Spleen (tissue), 11 donors: ENCODE results near the gene TCF7L2. TPM values are rescaled to one million over a fixed set of nuclear protein-coding genes. Genes with fewer than 3 reads are reported as not detected.

Source experiments
- DNase-seq: peaks from one replicate; pipeline ENCODE4 v3.0.0-alpha.2; 2020
- H3K27ac ChIP-seq, 8 donors: fragments of 200-600 bp; sonication (generic) in 7 of 8; 1 replicate in 4 of 8; 2 replicates in 4 of 8; pipeline versions ENCODE4 v1.5.0 to v1.8.0; 2016 to 2021; ENCODE audit warnings: inconsistent platforms in 4 of 8, mild to moderate bottlenecking in 4 of 8, moderate library complexity in 1 of 8
- H3K27me3 ChIP-seq, 7 donors: fragments of 200-600 bp; sonication (generic) in 6 of 7; replicated peaks in 1 of 7; 1 replicate in 4 of 7; 2 replicates in 3 of 7; pipeline versions ENCODE4 v1.5.0 to v1.8.0; 2016 to 2021; ENCODE audit warnings: inconsistent platforms in 3 of 7, mild to moderate bottlenecking in 1 of 7
- H3K36me3 ChIP-seq, 6 donors: fragments of 200-600 bp; sonication (generic) in 5 of 6; 1 replicate in 4 of 6; 2 replicates in 2 of 6; pipeline versions ENCODE4 v1.5.0 to v1.8.0; 2016 to 2021; ENCODE audit warnings: inconsistent platforms in 2 of 6
- H3K4me1 ChIP-seq, 6 donors: fragments of 200-600 bp; sonication (generic) in 5 of 6; 1 replicate in 3 of 6; 2 replicates in 3 of 6; pipeline versions ENCODE4 v1.5.0 to v1.8.0; 2016 to 2021; ENCODE audit warnings: inconsistent platforms in 3 of 6
- H3K4me3 ChIP-seq, 8 donors: fragments of 200-600 bp; sonication (generic) in 7 of 8; 1 replicate in 4 of 8; 2 replicates in 4 of 8; pipeline versions ENCODE4 v1.5.0 to v1.8.0; 2016 to 2021; ENCODE audit warnings: inconsistent platforms in 4 of 8, mild to moderate bottlenecking in 4 of 8, moderate library complexity in 2 of 8
- H3K9me3 ChIP-seq, 8 donors: fragments of 200-600 bp; sonication (generic) in 7 of 8; 1 replicate in 4 of 8; 2 replicates in 4 of 8; pipeline versions ENCODE4 v1.5.0 to v1.8.0; 2016 to 2021; ENCODE audit warnings: inconsistent platforms in 4 of 8
- POLR2A ChIP-seq, 3 donors: fragments of 450-650 bp; IDR thresholded peaks; one replicate each; pipeline ENCODE4 v1.5.1; 2017; ENCODE audit warnings: antibody characterized with exemption in 3 of 3, mild to moderate bottlenecking in 1 of 3
- POLR2AphosphoS5 ChIP-seq, 3 donors: sonication (generic); formaldehyde crosslinking; IDR thresholded peaks; one replicate each; pipeline ENCODE4 v1.5.1; 2017; ENCODE audit warnings: antibody characterized with exemption in 3 of 3
- WGBS, 5 donors: extraction: QIAGEN DNeasy Blood & Tissue Kit in 3 of 5; methylation state at CpG; one replicate each; pipeline versions ENCODE4 v1.1.5 to v1.1.7; 2013 to 2018; 5-methylcytosine and 5-hydroxymethylcytosine counted together
- intact Hi-C: fragments of 100-400 bp; cut with DNase I; formaldehyde crosslinking; loops from one replicate; pipeline ENCODE4 v1.15.0; 2023; ENCODE audit warnings: low total_unique reads
- polyA plus RNA-seq, 3 donors: library from polyadenylated mRNA; stranded (reverse); fragments of 200-250 nt; gene quantifications; one replicate each; pipeline ENCODE4 v1.2.1, GENCODE V29; 2013
- total RNA-seq, 7 donors: library from RNA; depleted of rRNA in 3 of 7; stranded (reverse); fragments of >200 nt in 3 of 7; fragmentation: NEBNext Ultra II Directional in 4 of 7; extraction: Animal tissue kit (Norgen Biotek cat#: 25700) in 4 of 7; gene quantifications; one replicate each; pipeline versions ENCODE4 v1.1.0 to v1.2.1, GENCODE V29; 2016 to 2021
- TF ChIP-seq, protein P1 (sequence below), 11 experiments: fragments of 200-600 bp in 7 of 11; fragments of 450-650 bp in 4 of 11; sonication (generic) in 4 of 11; IDR thresholded peaks in 8 of 11; conservative IDR thresholded peaks in 3 of 11; 1 replicate in 7 of 11; 2 replicates in 4 of 11; pipeline versions ENCODE4 v1.4.0 to v1.8.0; 2016 to 2021; ENCODE audit warnings: antibody characterized with exemption in 11 of 11, inconsistent platforms in 4 of 11, mild to moderate bottlenecking in 1 of 11
- donor health status: healthy with polysubstance abuse.
- donor health status: DM: no; HTN: no; CAD: no; lungs with moderate emphysema.
- donor health status: DM: no; HTN: no; CAD: no.
- donor health status: Bipolar disorder and iron deficiency.
- donor health status: healthy.
- donor health status: DM: no; HTN: no; CAD: no.
- donor health status: DM: yes; HTN: yes; CAD: no.

Gene TCF7L2
- total and polyA plus RNA-seq, 10 donors, result 4.6 to 85.6 (median 34.7) TPM

GRCh38 chr10:112963835-112964234, 13.8 kb downstream of the TCF7L2 start:
- Histone ChIP-seq H3K27ac (no peak overlapping the region), H3K36me3 (peaks cover 0 to 32% (median 0%) of the 10 kb centered on the region in 6 donors), H3K4me1 (peaks cover 0 to 41% (median 18%) of the 10 kb centered on the region in 6 donors), H3K27me3 (peaks cover 0 to 12% (median 0%) of the 10 kb centered on the region in 7 donors), H3K4me3 (no peak overlapping the region), H3K9me3 (no peaks in the 10 kb centered on the region)
- intact Hi-C loops, result no loop called here
- WGBS, 5 donors, result 42 to 79% (median 65%) methylated on average over 5 of the region's 5 CpGs
- TF ChIP-seq POLR2A (IDR thresholded peaks at IDR 0.05) (no peak), POLR2AphosphoS5 (IDR thresholded peaks at IDR 0.05) (no peak)
- TF ChIP-seq, protein P1, sequence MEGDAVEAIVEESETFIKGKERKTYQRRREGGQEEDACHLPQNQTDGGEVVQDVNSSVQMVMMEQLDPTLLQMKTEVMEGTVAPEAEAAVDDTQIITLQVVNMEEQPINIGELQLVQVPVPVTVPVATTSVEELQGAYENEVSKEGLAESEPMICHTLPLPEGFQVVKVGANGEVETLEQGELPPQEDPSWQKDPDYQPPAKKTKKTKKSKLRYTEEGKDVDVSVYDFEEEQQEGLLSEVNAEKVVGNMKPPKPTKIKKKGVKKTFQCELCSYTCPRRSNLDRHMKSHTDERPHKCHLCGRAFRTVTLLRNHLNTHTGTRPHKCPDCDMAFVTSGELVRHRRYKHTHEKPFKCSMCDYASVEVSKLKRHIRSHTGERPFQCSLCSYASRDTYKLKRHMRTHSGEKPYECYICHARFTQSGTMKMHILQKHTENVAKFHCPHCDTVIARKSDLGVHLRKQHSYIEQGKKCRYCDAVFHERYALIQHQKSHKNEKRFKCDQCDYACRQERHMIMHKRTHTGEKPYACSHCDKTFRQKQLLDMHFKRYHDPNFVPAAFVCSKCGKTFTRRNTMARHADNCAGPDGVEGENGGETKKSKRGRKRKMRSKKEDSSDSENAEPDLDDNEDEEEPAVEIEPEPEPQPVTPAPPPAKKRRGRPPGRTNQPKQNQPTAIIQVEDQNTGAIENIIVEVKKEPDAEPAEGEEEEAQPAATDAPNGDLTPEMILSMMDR (IDR thresholded peaks at IDR 0.05 in 8 of 11, conservative IDR thresholded peaks at IDR 0.05 in 3 of 11), result no peak
- no peak for DNase-seq

DNA sequence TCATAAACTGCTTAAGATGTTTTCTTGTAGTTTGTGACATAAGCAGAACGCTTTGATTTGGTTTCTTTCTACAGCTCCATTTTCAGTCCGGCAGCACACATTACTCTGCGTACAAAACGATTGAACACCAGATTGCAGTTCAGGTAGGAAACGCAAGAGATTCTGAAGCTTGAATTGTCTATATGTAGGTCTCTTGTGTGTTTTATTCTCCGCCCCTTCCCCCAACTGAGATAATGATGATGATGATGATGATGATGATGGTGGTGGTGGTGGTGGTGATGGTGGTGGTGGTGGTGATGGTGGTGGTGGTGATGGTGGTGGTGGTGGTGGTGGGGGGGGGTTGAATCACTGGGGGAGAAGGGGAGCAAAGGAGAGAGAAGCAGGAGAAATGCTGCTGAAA, 14.4 kb downstream of the TCF7L2 start:
- no peak for DNase-seq
- peaks cover 0 to 12% (median 0%) of the 10 kb centered on the region in 7 donors for H3K27me3 ChIP-seq
- WGBS, 5 donors, result 92 to 98% (median 94%) methylated on average over 6 of the region's 6 CpGs
- H3K4me3 ChIP-seq, result no peak overlapping the region
- no peaks in the 10 kb centered on the region for H3K9me3 ChIP-seq
- peaks cover 0 to 37% (median 15%) of the 10 kb centered on the region in 6 donors for H3K4me1 ChIP-seq
- peaks cover 0 to 38% (median 0%) of the 10 kb centered on the region in 6 donors for H3K36me3 ChIP-seq
- H3K27ac ChIP-seq, result no peak overlapping the region
- intact Hi-C loops, result no loop called here
- TF ChIP-seq, protein P1 (IDR thresholded peaks at IDR 0.05 in 8 of 11, conservative IDR thresholded peaks at IDR 0.05 in 3 of 11), result no peak
- TF ChIP-seq POLR2AphosphoS5 (IDR thresholded peaks at IDR 0.05) (no peak), POLR2A (IDR thresholded peaks at IDR 0.05) (no peak)

DNA sequence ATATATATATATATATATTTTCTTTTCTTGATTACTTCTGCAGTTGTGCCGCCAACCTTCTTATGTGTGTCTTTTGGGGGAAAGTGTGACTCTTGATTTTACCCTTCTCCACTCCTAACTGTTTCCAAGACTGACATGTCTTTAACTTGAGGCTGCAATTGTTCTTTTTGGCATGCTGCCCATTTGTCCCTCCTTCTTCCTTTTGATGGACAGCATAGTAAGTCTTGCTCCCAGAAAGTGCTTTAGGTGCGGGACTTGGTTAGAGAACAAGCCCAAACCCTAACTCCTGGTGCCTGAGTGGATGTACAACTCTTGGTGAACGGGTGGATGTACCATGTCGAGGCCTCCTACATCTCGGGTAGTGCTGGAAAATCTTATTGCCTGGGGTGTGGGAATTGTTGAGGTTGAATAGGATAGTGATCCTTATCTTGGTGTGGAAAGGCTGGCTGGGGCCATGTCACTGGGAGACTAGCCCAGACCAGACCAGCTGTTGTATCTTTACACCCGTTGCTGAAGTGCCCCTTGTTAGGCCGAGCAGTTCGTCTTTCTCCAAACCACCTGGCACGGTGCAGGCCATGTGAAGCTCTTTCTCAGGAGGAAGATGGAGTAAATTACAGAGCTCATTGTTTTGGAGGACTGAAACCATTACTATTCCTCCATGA, 16.3 kb downstream of the TCF7L2 start:
- Histone ChIP-seq H3K36me3 (peaks cover 0 to 55% (median 0%) of the 10 kb centered on the region in 6 donors), H3K4me3 (no peak overlapping the region), H3K4me1 (peaks cover 0 to 22% (median 14%) of the 10 kb centered on the region in 6 donors), H3K27me3 (peaks cover 0 to 2% (median 0%) of the 10 kb centered on the region in 7 donors), H3K27ac (no peak overlapping the region), H3K9me3 (no peaks in the 10 kb centered on the region)
- intact Hi-C loops, result no loop called here
- TF ChIP-seq, protein P1 (IDR thresholded peaks at IDR 0.05 in 8 of 11, conservative IDR thresholded peaks at IDR 0.05 in 3 of 11), result no peak
- TF ChIP-seq POLR2AphosphoS5 (IDR thresholded peaks at IDR 0.05) (no peak), POLR2A (IDR thresholded peaks at IDR 0.05) (no peak)
- 83 to 97% (median 91%) methylated on average over 9 of the region's 9 CpGs for WGBS, 5 donors
- DNase-seq, result no peak

DNA sequence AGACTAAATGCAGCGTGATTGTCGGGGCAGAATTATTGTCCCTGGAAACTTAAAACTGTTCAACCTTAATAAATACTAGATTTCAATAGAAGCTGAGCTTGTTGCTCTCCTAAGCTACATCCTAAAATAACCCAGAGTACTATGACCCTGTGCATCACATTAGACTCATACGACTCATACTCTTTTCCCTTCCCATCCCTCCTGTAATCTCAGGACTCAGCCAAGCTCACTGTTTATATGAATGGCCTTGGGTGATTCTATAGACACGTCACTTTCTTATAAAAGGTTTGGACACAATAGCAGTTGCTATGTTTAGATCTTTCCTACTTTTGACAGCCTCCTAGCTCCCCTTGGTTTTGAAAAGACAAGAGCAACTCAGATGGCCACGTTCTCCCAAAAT, 17.2 kb downstream of the TCF7L2 start:
- DNase-seq, result no peak
- Histone ChIP-seq H3K27me3 (peaks cover 0 to 9% (median 0%) of the 10 kb centered on the region in 7 donors), H3K9me3 (no peaks in the 10 kb centered on the region), H3K4me1 (peaks cover 0 to 18% (median 13%) of the 10 kb centered on the region in 6 donors), H3K36me3 (peaks cover 0 to 64% (median 0%) of the 10 kb centered on the region in 6 donors), H3K27ac (no peak overlapping the region), H3K4me3 (no peak overlapping the region)
- TF ChIP-seq POLR2AphosphoS5 (IDR thresholded peaks at IDR 0.05), result no peak
- TF ChIP-seq, protein P1 (IDR thresholded peaks at IDR 0.05 in 8 of 11, conservative IDR thresholded peaks at IDR 0.05 in 3 of 11), result no peak
- WGBS, 5 donors, result 85 to 88% (median 87%) methylated on average over 5 of the region's 5 CpGs
- intact Hi-C loops, result no loop called here
